NCI-H510A treated with DMSO at 0.1 percent for 48 hours (cell line): ENCODE results near the gene ARRDC2.
"Not testable (repeated sequence)": the region's sequence is repeated elsewhere in the genome, so short reads cannot be mapped to it uniquely, and the experiment has no call there.

Source experiments
- DNase-seq: peaks from one replicate; lab custom pipeline; 2025; lab: John Stamatoyannopoulos, UW

ARRDC2 gene

GRCh38 chr19:18016209-18016910 lies 8.4 kb downstream of the ARRDC2 start:
- DNase-seq = no peak

- no peak for DNase-seq
Measured at GRCh38 chr19:18017275-18018083, 9.5 kb downstream of the ARRDC2 start.

GRCh38 chr19:18020212-18021085 lies 12.5 kb downstream of the ARRDC2 start:
- no peak for DNase-seq

GRCh38 chr19:18021121-18021755 lies 13.3 kb downstream of the ARRDC2 start:
- DNase-seq = no peak

GRCh38 chr19:18023622-18024251 lies 15.8 kb downstream of the ARRDC2 start:
- DNase-seq = peak; percentile 19

- DNase-seq = no peak
Measured at GRCh38 chr19:18027151-18027550, 19.2 kb downstream of the ARRDC2 start.

- DNase-seq = peak; percentile 88
Measured at GRCh38 chr19:18029617-18030338, 21.8 kb downstream of the ARRDC2 start.

- DNase-seq = not testable (repeated sequence)
Measured at GRCh38 chr19:18031401-18031800, 23.4 kb downstream of the ARRDC2 start.

GRCh38 chr19:18032102-18032501 lies 24.1 kb downstream of the ARRDC2 start:
- not testable (repeated sequence) for DNase-seq

- no peak for DNase-seq
Measured at GRCh38 chr19:18041054-18041453, 33.1 kb downstream of the ARRDC2 start.

- no peak for DNase-seq
Measured at GRCh38 chr19:18043676-18044075, 35.7 kb downstream of the ARRDC2 start.

GRCh38 chr19:18044825-18045304 lies 36.9 kb downstream of the ARRDC2 start:
- peak; percentile 86 for DNase-seq

GRCh38 chr19:18045307-18046050 lies 37.5 kb downstream of the ARRDC2 start:
- DNase-seq = no peak

GRCh38 chr19:18046059-18046718 lies 38.2 kb downstream of the ARRDC2 start:
- no peak for DNase-seq

GRCh38 chr19:18049385-18049784 lies 41.4 kb downstream of the ARRDC2 start:
- DNase-seq = no peak

GRCh38 chr19:18051887-18052286 lies 43.9 kb downstream of the ARRDC2 start:
- DNase-seq = no peak

- DNase-seq = no peak
Measured at GRCh38 chr19:18053576-18054219, 45.7 kb downstream of the ARRDC2 start.

GRCh38 chr19:18055967-18056366 lies 48.0 kb downstream of the ARRDC2 start:
- DNase-seq = no peak

GRCh38 chr19:18057557-18057956 lies 49.6 kb downstream of the ARRDC2 start:
- no peak for DNase-seq
